Panc1 (cell line): ENCODE measurements around the gene DSCAM. TPM values are rescaled to one million over a fixed set of nuclear protein-coding genes. Genes with fewer than 3 reads are reported as not detected.
"Not testable (repeated sequence)": the region's sequence is repeated elsewhere in the genome, so short reads cannot be mapped to it uniquely, and the experiment has no call there.

Experiments used
- ATAC-seq: fragments of 200-7000 bp; cut with Tn5 transposase; 2 replicates; pipeline ENCODE4 v1.9.1; 2020; ENCODE audit warnings: mild to moderate bottlenecking, moderate library complexity
- Bru-seq: library from RNA; stranded (reverse); fragments of 400-500 nt; gene quantifications from one replicate; lab custom pipeline; 2021; lab: Mats Ljungman, UMichigan
- BruChase-seq, 2 experiments: library from RNA; stranded (reverse); fragments of 400-500 nt; gene quantifications; one replicate each; lab custom pipeline; 2021; lab: Mats Ljungman, UMichigan
- BruUV-seq: library from RNA; stranded (reverse); fragments of 400-500 nt; replicated peaks from 2 replicates; lab custom pipeline; 2021; lab: Mats Ljungman, UMichigan
- CTCF ChIA-PET: fragments of 300-600 bp; sonication (Branson Sonifier 250); formaldehyde crosslinking; loops from one replicate; lab custom pipeline; 2022; ENCODE audit warnings: antibody characterized with exemption; lab: Charles Lee
- POLR2A ChIA-PET: fragments of 300-600 bp; sonication (Branson Sonifier 250); formaldehyde crosslinking; loops from one replicate; lab custom pipeline; 2022; ENCODE audit warnings: antibody characterized with exemption; lab: Charles Lee
- DNase-seq: peaks from one replicate; pipeline ENCODE4 v3.0.0-alpha.2; 2010; ENCODE audit warnings: low read depth, low spot score
- H3K27ac ChIP-seq: 2 replicates; pipeline ENCODE4 v1.5.1; 2011; ENCODE audit warnings: mild to moderate bottlenecking, low read length, inconsistent platforms
- H3K27me3 ChIP-seq: fragments of 200-500 bp; sonication (Bioruptor generic); 2 replicates; pipeline ENCODE4 v1.6.0; 2014; ENCODE audit warnings: low read length, inconsistent platforms; ENCODE audit not compliant: control insufficient read depth, insufficient read depth
- H3K36me3 ChIP-seq: fragments of 200-500 bp; sonication (Bioruptor generic); 2 replicates; pipeline ENCODE4 v1.5.1; 2014; ENCODE audit warnings: inconsistent platforms, mild to moderate bottlenecking, low read length, moderate library complexity; ENCODE audit not compliant: control insufficient read depth, insufficient read depth
- H3K4me1 ChIP-seq: 2 replicates; pipeline ENCODE4 v1.5.1; 2011; ENCODE audit warnings: inconsistent platforms, mild to moderate bottlenecking, low read length, moderate library complexity; ENCODE audit not compliant: control insufficient read depth, insufficient read depth
- H3K4me3 ChIP-seq, 2 experiments: 2 replicates each; pipeline ENCODE4 v1.5.1; 2011 to 2012; ENCODE audit warnings: low read depth in 2 of 2, low read length in 2 of 2, mild to moderate bottlenecking in 2 of 2, inconsistent platforms in 1 of 2, moderate library complexity in 1 of 2
- H3K9me3 ChIP-seq: fragments of 200-500 bp; sonication (Bioruptor generic); 2 replicates; pipeline ENCODE4 v1.5.1; 2014; ENCODE audit warnings: low read depth, mild to moderate bottlenecking, inconsistent platforms, low read length, moderate library complexity; ENCODE audit not compliant: control insufficient read depth, insufficient read depth
- POLR2AphosphoS5 ChIP-seq: IDR thresholded peaks from 2 replicates; pipeline ENCODE4 v1.6.1; 2012; ENCODE audit warnings: mild to moderate bottlenecking, low read depth, low read length, moderate library complexity
- SIN3A ChIP-seq: IDR thresholded peaks from 2 replicates; pipeline ENCODE4 v1.6.1; 2012; ENCODE audit warnings: low read depth, mild to moderate bottlenecking, low read length, moderate library complexity, borderline replicate concordance; ENCODE audit not compliant: insufficient read depth
- TCF7L2 ChIP-seq: IDR thresholded peaks from 2 replicates; pipeline ENCODE4 v1.6.1; 2011; ENCODE audit warnings: mild to moderate bottlenecking, low read depth, low read length, inconsistent platforms
- in situ Hi-C: cut with HindIII; loops from 2 replicates; pipeline ENCODE4 v1.10.0; 2016; ENCODE audit warnings: low sequenced_read_pairs, low pct_unique_long_range_greater_than_20kb
- intact Hi-C: fragments of 100-400 bp; cut with micrococcal nuclease; formaldehyde crosslinking; loops from one replicate; pipeline ENCODE4 v1.10.0; 2022; ENCODE audit not compliant: unreplicated experiment
- long read RNA-seq: library from polyadenylated mRNA; unstranded; transcript quantifications from one replicate; pipeline ENCODE4 v2.0.0, GENCODE V29; 2021; ENCODE audit not compliant: unreplicated experiment
- polyA plus RNA-seq: library from polyadenylated mRNA; unstranded; fragments of >200 nt; gene quantifications from one replicate; pipeline ENCODE4 v1.2.1, GENCODE V29; 2012; ENCODE audit warnings: missing spikeins; ENCODE audit not compliant: insufficient read length
- total RNA-seq: library from RNA; stranded (reverse); gene quantifications from one replicate; pipeline ENCODE4 v1.2.1, GENCODE V29; 2021; ENCODE audit not compliant: unreplicated experiment
- TF ChIP-seq, protein P1 (sequence below), 2 experiments: IDR thresholded peaks; 2 replicates each; pipeline ENCODE4 v1.6.1; 2011 to 2012; ENCODE audit warnings: low read depth in 2 of 2, control low read depth in 1 of 2, low read length in 1 of 2, mild to moderate bottlenecking in 1 of 2, moderate library complexity in 1 of 2; ENCODE audit not compliant: insufficient read depth in 1 of 2
- TF ChIP-seq, protein P2 (sequence below): fragments of 450-650 bp; IDR thresholded peaks from 2 replicates; pipeline ENCODE4 v1.5.1; 2017; ENCODE audit warnings: mild to moderate bottlenecking

The DSCAM gene
- total RNA-seq, result not detected
- not detected for polyA plus RNA-seq
- percentile 0 among the genes with signal in this experiment for Bru-seq, nascent RNA
- percentile 0 among the genes with signal in this experiment for BruChase-seq, experiment 1, labeled RNA remaining after a 2-hour chase
- percentile 0 among the genes with signal in this experiment for BruChase-seq, experiment 2, labeled RNA remaining after a 6-hour chase
- long read RNA-seq, result 0 reads

DNA sequence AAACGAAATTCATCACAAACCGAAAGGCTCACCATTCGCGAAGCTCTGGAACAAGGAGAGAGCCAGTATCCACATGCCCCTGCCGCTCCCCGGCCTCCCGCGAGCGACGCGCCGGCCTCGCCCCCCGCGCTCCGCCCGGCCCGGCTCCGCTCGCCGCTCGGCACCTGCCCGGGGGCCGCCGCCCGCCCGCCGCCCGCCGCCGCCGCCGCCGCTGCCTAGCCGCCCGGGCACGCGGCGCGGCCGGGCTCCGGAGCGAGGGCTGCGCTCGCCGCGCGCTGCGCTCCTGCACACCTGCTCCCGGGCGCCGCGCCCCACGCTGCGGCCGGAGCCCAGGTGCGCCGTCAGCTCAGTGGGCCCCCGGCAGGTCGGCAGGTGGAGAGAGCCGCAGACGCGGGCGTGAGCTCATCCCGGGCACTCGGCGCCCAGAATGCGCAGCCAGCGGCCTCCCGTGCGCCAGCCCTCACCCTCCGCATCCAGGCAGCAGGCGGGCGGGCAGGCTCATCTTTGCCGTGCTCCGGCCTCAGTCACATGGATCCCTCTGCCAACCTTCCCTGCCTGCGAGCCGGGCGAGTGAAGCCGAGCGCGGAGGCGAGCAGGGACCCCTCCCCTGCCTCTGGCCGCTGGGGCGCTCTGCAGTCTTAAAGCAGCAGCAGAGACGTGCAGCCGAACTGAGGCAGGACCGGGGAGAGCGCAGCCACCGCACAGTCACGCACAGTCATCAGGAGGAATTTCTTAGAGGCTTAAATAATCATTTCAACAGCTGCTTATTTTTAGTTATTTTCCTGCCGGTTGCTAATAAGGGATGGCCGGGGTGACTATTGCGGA, at the start of gene DSCAM:
Gene DSCAM (minus strand): TSS at position 572 of the 825 bp plus-strand sequence. CDS start 497 bp downstream, at position 75.
- Histone ChIP-seq H3K36me3 (no peaks in the 10 kb centered on the region), H3K27me3 (peaks cover 12% of the 10 kb centered on the region), H3K27ac (no peak within 1 kb of the TSS), H3K4me3 (peak within 1 kb of the TSS in 1 of 2 experiments; percentile 5; a peak in 1 of 4 replicates), H3K4me1 (no peaks in the 10 kb centered on the region), H3K9me3 (no peaks in the 10 kb centered on the region)
- ChIA-PET POLR2A (no interaction called here), CTCF (no interaction called here)
- TF ChIP-seq SIN3A (no peak), POLR2AphosphoS5 (no peak), TCF7L2 (no peak)
- TF ChIP-seq, protein P1, sequence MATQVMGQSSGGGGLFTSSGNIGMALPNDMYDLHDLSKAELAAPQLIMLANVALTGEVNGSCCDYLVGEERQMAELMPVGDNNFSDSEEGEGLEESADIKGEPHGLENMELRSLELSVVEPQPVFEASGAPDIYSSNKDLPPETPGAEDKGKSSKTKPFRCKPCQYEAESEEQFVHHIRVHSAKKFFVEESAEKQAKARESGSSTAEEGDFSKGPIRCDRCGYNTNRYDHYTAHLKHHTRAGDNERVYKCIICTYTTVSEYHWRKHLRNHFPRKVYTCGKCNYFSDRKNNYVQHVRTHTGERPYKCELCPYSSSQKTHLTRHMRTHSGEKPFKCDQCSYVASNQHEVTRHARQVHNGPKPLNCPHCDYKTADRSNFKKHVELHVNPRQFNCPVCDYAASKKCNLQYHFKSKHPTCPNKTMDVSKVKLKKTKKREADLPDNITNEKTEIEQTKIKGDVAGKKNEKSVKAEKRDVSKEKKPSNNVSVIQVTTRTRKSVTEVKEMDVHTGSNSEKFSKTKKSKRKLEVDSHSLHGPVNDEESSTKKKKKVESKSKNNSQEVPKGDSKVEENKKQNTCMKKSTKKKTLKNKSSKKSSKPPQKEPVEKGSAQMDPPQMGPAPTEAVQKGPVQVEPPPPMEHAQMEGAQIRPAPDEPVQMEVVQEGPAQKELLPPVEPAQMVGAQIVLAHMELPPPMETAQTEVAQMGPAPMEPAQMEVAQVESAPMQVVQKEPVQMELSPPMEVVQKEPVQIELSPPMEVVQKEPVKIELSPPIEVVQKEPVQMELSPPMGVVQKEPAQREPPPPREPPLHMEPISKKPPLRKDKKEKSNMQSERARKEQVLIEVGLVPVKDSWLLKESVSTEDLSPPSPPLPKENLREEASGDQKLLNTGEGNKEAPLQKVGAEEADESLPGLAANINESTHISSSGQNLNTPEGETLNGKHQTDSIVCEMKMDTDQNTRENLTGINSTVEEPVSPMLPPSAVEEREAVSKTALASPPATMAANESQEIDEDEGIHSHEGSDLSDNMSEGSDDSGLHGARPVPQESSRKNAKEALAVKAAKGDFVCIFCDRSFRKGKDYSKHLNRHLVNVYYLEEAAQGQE (IDR thresholded peaks at IDR 0.05; ENCODE audit: insufficient read depth in 1 of 2, low read depth in 2 of 2, low read length in 1 of 2), result no peak
- TF ChIP-seq, protein P2, sequence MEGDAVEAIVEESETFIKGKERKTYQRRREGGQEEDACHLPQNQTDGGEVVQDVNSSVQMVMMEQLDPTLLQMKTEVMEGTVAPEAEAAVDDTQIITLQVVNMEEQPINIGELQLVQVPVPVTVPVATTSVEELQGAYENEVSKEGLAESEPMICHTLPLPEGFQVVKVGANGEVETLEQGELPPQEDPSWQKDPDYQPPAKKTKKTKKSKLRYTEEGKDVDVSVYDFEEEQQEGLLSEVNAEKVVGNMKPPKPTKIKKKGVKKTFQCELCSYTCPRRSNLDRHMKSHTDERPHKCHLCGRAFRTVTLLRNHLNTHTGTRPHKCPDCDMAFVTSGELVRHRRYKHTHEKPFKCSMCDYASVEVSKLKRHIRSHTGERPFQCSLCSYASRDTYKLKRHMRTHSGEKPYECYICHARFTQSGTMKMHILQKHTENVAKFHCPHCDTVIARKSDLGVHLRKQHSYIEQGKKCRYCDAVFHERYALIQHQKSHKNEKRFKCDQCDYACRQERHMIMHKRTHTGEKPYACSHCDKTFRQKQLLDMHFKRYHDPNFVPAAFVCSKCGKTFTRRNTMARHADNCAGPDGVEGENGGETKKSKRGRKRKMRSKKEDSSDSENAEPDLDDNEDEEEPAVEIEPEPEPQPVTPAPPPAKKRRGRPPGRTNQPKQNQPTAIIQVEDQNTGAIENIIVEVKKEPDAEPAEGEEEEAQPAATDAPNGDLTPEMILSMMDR, result no peak
- peak; percentile 56; the same call in 1 of the 2 replicates for ATAC-seq
- BruUV-seq, result no TSS peak
- in situ Hi-C loops (no loop called here), intact Hi-C loops (loop anchor here (10.0 kb wide), 1 partner anchor 218 kb away; no protein-coding TSS in a partner anchor)
- DNase-seq, result no peak

GRCh38 chr21:40895697-40896096, 48.7 kb upstream of the DSCAM start:
- CTCF ChIA-PET, BruUV-seq, H3K4me1 ChIP-seq, ATAC-seq, H3K27me3 ChIP-seq, H3K36me3 ChIP-seq, H3K27ac ChIP-seq, POLR2A ChIA-PET, H3K4me3 ChIP-seq, DNase-seq, in situ Hi-C loops, H3K9me3 ChIP-seq, intact Hi-C loops: not testable (repeated sequence)

- TF ChIP-seq, protein P2, result no peak
- H3K4me3 ChIP-seq, result no peak overlapping the region
- no TSS peak for BruUV-seq
- no peaks in the 10 kb centered on the region for H3K9me3 ChIP-seq
- POLR2A ChIA-PET, result no interaction called here
- ATAC-seq, result no peak
- DNase-seq, result no peak
- intact Hi-C loops, result no loop called here
- no peaks in the 10 kb centered on the region for H3K36me3 ChIP-seq
- no peaks in the 10 kb centered on the region for H3K27me3 ChIP-seq
- no peak overlapping the region for H3K27ac ChIP-seq
- H3K4me1 ChIP-seq, result no peaks in the 10 kb centered on the region
- CTCF ChIA-PET, result no interaction called here
- in situ Hi-C loops, result no loop called here
Measured at GRCh38 chr21:40886931-40887330, 40.0 kb upstream of the DSCAM start.
